ENCODE results near the gene LIN37.

Gene LIN37

GRCh38 chr19:35710784-35711723 is 37.3 kb upstream of the LIN37 start:
- no peaks in the 10 kb centered on the region for H3K27me3 ChIP-seq (replicated peaks; ENCODE audit: control insufficient read depth, insufficient read depth, low read length)
- H3K36me3 ChIP-seq (ENCODE audit: control insufficient read depth, insufficient read depth, low read length): peaks cover 6% of the 10 kb centered on the region
- H3K4me3 ChIP-seq (replicated peaks; ENCODE audit: low read depth, low read length): peak overlapping the region; percentile 43
- no peak for TF ChIP-seq CTCF (IDR thresholded peaks at IDR 0.05; ENCODE audit: insufficient read depth, low read length, poor library complexity, severe bottlenecking)
- peak; percentile 83 for DNase-seq (ENCODE audit: extremely low read depth, insufficient read length)

- no peak for TF ChIP-seq CTCF (IDR thresholded peaks at IDR 0.05; ENCODE audit: insufficient read depth, low read length, poor library complexity, severe bottlenecking)
- DNase-seq (ENCODE audit: extremely low read depth, insufficient read length): peak; percentile 85
- H3K27me3 ChIP-seq (replicated peaks; ENCODE audit: control insufficient read depth, insufficient read depth, low read length): no peaks in the 10 kb centered on the region
- H3K4me3 ChIP-seq (replicated peaks; ENCODE audit: low read depth, low read length): peak overlapping the region; percentile 85
- peaks cover 7% of the 10 kb centered on the region for H3K36me3 ChIP-seq (ENCODE audit: control insufficient read depth, insufficient read depth, low read length)
Measured at GRCh38 chr19:35712567-35713505, 35.5 kb upstream of the LIN37 start.

GRCh38 chr19:35713506-35713850 is 34.9 kb upstream of the LIN37 start:
- no peak for DNase-seq (ENCODE audit: extremely low read depth, insufficient read length)
- no peak for TF ChIP-seq CTCF (IDR thresholded peaks at IDR 0.05; ENCODE audit: insufficient read depth, low read length, poor library complexity, severe bottlenecking)
- Histone ChIP-seq H3K27me3 (replicated peaks; ENCODE audit: control insufficient read depth, insufficient read depth, low read length) (no peaks in the 10 kb centered on the region), H3K4me3 (replicated peaks; ENCODE audit: low read depth, low read length) (peak overlapping the region; percentile 85), H3K36me3 (ENCODE audit: control insufficient read depth, insufficient read depth, low read length) (peaks cover 7% of the 10 kb centered on the region)

GRCh38 chr19:35713904-35714495 is 34.4 kb upstream of the LIN37 start:
- H3K27me3 ChIP-seq (replicated peaks; ENCODE audit: control insufficient read depth, insufficient read depth, low read length): no peaks in the 10 kb centered on the region
- H3K36me3 ChIP-seq (ENCODE audit: control insufficient read depth, insufficient read depth, low read length): peaks cover 7% of the 10 kb centered on the region
- DNase-seq (ENCODE audit: extremely low read depth, insufficient read length): no peak
- H3K4me3 ChIP-seq (replicated peaks; ENCODE audit: low read depth, low read length): peak overlapping the region; percentile 85
- TF ChIP-seq CTCF (IDR thresholded peaks at IDR 0.05; ENCODE audit: insufficient read depth, low read length, poor library complexity, severe bottlenecking): no peak

GRCh38 chr19:35714601-35715354 is 33.6 kb upstream of the LIN37 start:
- peak; percentile 43 for TF ChIP-seq CTCF (IDR thresholded peaks at IDR 0.05; ENCODE audit: insufficient read depth, low read length, poor library complexity, severe bottlenecking)
- H3K36me3 ChIP-seq (ENCODE audit: control insufficient read depth, insufficient read depth, low read length): peaks cover 7% of the 10 kb centered on the region
- no peaks in the 10 kb centered on the region for H3K27me3 ChIP-seq (replicated peaks; ENCODE audit: control insufficient read depth, insufficient read depth, low read length)
- peak overlapping the region; percentile 85 for H3K4me3 ChIP-seq (replicated peaks; ENCODE audit: low read depth, low read length)
- no peak for DNase-seq (ENCODE audit: extremely low read depth, insufficient read length)

Data from GM06990 (cell line).